Neural progenitor cell (in vitro differentiated cells): Measurements from ENCODE around the gene GUCA2A. TPM values are rescaled to one million over a fixed set of nuclear protein-coding genes. Genes with fewer than 3 reads are reported as not detected.

Source experiments
- DNase-seq: peaks from one replicate; pipeline ENCODE4 v3.0.0-alpha.2; 2016; ENCODE audit warnings: low spot score
- H2AFZ ChIP-seq: fragments of 200-600 bp; sonication (generic); replicated peaks from 2 replicates; pipeline ENCODE4 v1.6.1; 2016; ENCODE audit warnings: antibody characterized with exemption
- H3F3A ChIP-seq: fragments of 200-600 bp; sonication (generic); 2 replicates; pipeline ENCODE4 v1.6.1; 2016; ENCODE audit warnings: antibody characterized with exemption, low read depth
- H3K27ac ChIP-seq: fragments of 200-600 bp; sonication (generic); 2 replicates; pipeline ENCODE4 v1.5.1; 2016; ENCODE audit warnings: mild to moderate bottlenecking
- H3K27me3 ChIP-seq: fragments of 200-600 bp; sonication (generic); 2 replicates; pipeline ENCODE4 v1.6.1; 2016; ENCODE audit warnings: mild to moderate bottlenecking, moderate library complexity
- H3K36me3 ChIP-seq: fragments of 200-600 bp; sonication (generic); 2 replicates; pipeline ENCODE4 v1.5.1; 2016
- H3K4me1 ChIP-seq: fragments of 200-600 bp; sonication (generic); 2 replicates; pipeline ENCODE4 v1.6.1; 2016; ENCODE audit warnings: mixed run types
- H3K4me2 ChIP-seq: fragments of 200-600 bp; sonication (generic); 2 replicates; pipeline ENCODE4 v1.6.1; 2016
- H3K4me3 ChIP-seq: fragments of 200-600 bp; sonication (generic); 2 replicates; pipeline ENCODE4 v1.5.1; 2016
- H3K79me2 ChIP-seq: fragments of 200-600 bp; sonication (generic); 2 replicates; pipeline ENCODE4 v1.6.1; 2016; ENCODE audit warnings: low read depth
- H3K9ac ChIP-seq: fragments of 200-600 bp; sonication (generic); 2 replicates; pipeline ENCODE4 v1.6.1; 2016
- H3K9me3 ChIP-seq: fragments of 200-600 bp; sonication (generic); 2 replicates; pipeline ENCODE4 v1.5.1; 2016; ENCODE audit warnings: low read depth
- H4K20me1 ChIP-seq: fragments of 200-600 bp; sonication (generic); 2 replicates; pipeline ENCODE4 v1.6.1; 2016; ENCODE audit warnings: low read depth
- H3K27ac Mint-ChIP-seq: 3 replicates; pipeline ENCODE4 v1.8.0; 2021; ENCODE audit warnings: mixed read lengths
- H3K27me3 Mint-ChIP-seq: 2 replicates; pipeline ENCODE4 v1.8.0; 2022; ENCODE audit warnings: low read depth, mild to moderate bottlenecking, inconsistent platforms, moderate library complexity, mixed read lengths; ENCODE audit not compliant: insufficient read depth
- H3K36me3 Mint-ChIP-seq: 3 replicates; pipeline ENCODE4 v1.8.0; 2021; ENCODE audit warnings: mixed read lengths
- H3K4me1 Mint-ChIP-seq: 3 replicates; pipeline ENCODE4 v1.8.0; 2021; ENCODE audit warnings: mixed read lengths
- H3K4me3 Mint-ChIP-seq: 3 replicates; pipeline ENCODE4 v1.8.0; 2021; ENCODE audit warnings: mild to moderate bottlenecking, moderate library complexity, mixed read lengths
- H3K9me3 Mint-ChIP-seq: 3 replicates; pipeline ENCODE4 v1.8.0; 2020; ENCODE audit warnings: mixed read lengths
- EZH2 ChIP-seq: fragments of 200-600 bp; sonication (generic); IDR thresholded peaks from 2 replicates; pipeline ENCODE4 v1.6.1; 2017; ENCODE audit warnings: antibody characterized with exemption, mild to moderate bottlenecking, moderate library complexity
- EZH2phosphoT487 ChIP-seq: fragments of 200-600 bp; sonication (generic); IDR thresholded peaks from 2 replicates; pipeline ENCODE4 v1.6.1; 2017; ENCODE audit warnings: antibody characterized with exemption
- total RNA-seq: library from RNA; depleted of rRNA; stranded (reverse); fragments of >200 nt; gene quantifications from 2 replicates; pipeline ENCODE4 v1.2.3, GENCODE V29; 2015; ENCODE audit warnings: low replicate concordance
- TF ChIP-seq, protein P1 (sequence below): fragments of 200-600 bp; sonication (generic); IDR thresholded peaks from 2 replicates; pipeline ENCODE4 v1.5.1; 2017; ENCODE audit warnings: antibody characterized with exemption, mild to moderate bottlenecking

Gene GUCA2A
- total RNA-seq, 1 donor from 2014 or later: not detected

DNA sequence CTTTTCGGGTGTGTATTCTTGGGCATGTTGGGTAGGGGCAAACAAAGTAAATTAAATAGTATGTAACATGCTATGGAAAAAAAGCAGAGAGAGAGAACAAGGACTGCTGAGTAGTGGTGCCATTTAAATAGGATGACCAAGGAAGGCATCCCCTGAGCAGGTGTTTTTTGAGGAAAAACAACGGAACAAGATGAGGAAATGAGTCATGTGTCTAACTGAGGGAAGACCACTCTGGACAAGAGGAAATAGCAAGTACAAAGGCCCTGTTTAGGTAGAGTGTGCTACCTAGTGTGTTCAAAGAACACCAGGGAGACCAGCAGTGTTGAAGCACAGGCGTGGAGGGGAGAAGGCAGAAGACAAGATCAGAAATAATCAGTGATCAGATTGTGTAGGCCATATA is 20.1 kb upstream of the GUCA2A start:
- H3K9me3 ChIP-seq: no peaks in the 10 kb centered on the region
- H3K36me3 Mint-ChIP-seq: peaks cover 26% of the 10 kb centered on the region
- no peaks in the 10 kb centered on the region for H3F3A ChIP-seq
- H3K27me3 ChIP-seq: no peaks in the 10 kb centered on the region
- H3K9ac ChIP-seq: no peak overlapping the region
- no peaks in the 10 kb centered on the region for H3K4me1 Mint-ChIP-seq
- H4K20me1 ChIP-seq: peaks cover 10% of the 10 kb centered on the region
- no peaks in the 10 kb centered on the region for H3K27me3 Mint-ChIP-seq
- no peak overlapping the region for H3K27ac ChIP-seq
- H3K9me3 Mint-ChIP-seq: no peaks in the 10 kb centered on the region
- H3K4me3 ChIP-seq: no peak overlapping the region
- DNase-seq: no peak
- peaks cover 12% of the 10 kb centered on the region for H3K4me1 ChIP-seq
- H3K27ac Mint-ChIP-seq: no peak overlapping the region
- no peak overlapping the region for H3K4me2 ChIP-seq
- TF ChIP-seq, protein P1, sequence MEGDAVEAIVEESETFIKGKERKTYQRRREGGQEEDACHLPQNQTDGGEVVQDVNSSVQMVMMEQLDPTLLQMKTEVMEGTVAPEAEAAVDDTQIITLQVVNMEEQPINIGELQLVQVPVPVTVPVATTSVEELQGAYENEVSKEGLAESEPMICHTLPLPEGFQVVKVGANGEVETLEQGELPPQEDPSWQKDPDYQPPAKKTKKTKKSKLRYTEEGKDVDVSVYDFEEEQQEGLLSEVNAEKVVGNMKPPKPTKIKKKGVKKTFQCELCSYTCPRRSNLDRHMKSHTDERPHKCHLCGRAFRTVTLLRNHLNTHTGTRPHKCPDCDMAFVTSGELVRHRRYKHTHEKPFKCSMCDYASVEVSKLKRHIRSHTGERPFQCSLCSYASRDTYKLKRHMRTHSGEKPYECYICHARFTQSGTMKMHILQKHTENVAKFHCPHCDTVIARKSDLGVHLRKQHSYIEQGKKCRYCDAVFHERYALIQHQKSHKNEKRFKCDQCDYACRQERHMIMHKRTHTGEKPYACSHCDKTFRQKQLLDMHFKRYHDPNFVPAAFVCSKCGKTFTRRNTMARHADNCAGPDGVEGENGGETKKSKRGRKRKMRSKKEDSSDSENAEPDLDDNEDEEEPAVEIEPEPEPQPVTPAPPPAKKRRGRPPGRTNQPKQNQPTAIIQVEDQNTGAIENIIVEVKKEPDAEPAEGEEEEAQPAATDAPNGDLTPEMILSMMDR: no peak
- TF ChIP-seq EZH2phosphoT487: no peak
- TF ChIP-seq EZH2: no peak
- H3K4me3 Mint-ChIP-seq: no peak overlapping the region
- H3K36me3 ChIP-seq: no peaks in the 10 kb centered on the region
- H2AFZ ChIP-seq: no peak overlapping the region
- no peaks in the 10 kb centered on the region for H3K79me2 ChIP-seq

DNA sequence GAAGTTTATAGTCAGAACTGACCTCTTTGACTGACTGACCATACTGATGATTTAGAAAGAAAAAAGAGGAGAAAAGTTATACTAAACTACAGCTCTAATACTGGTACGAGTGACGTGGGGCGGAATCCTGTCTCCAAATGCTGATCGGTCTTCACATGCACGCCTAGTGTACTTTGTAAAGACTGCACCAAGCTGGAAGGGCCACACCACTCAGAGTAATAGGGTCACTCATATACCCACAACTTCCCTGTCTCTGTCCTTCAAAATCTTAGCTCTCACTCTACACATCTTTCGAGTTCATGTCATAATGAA is 19.4 kb upstream of the GUCA2A start:
- TF ChIP-seq EZH2 (no peak), EZH2phosphoT487 (no peak)
- TF ChIP-seq, protein P1: no peak
- no peak overlapping the region for H3K4me3 Mint-ChIP-seq

DNA sequence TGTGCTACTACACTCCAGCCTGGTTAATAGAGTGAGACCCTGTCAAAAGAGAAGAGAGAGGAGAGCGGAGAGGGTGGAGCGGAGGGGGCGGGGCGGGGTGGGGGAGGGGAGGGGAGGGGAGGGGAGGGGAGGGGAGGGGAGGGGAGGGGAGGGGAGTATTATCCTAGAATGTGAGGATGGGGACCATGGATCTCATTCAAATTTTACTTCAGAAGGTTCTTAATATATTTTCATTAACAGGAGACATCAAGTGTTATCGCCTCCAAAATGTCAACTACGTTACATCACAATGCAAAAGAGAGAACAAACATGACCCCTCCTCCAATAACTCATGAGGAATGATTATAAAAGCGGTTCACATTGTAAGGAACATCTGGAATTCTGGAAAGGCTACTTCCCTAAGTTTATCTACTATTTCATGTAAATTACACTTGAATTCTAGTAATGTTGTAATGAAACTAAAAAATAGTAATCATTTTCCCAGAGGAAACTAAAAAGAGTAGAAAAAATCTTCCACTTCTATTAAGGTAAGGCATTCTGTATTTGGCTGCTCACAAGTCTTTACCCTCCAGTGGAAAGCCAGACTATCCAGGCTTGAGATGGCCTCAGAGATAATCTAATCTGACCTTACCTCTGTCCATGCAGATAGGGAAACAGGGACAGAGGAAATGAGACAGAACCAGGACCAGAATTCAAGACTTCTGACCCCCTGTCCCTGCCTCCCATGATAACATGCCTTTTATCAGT is 18.8 kb upstream of the GUCA2A start:
- Mint-ChIP-seq H3K4me3 (no peak overlapping the region), H3K4me1 (no peaks in the 10 kb centered on the region), H3K27ac (no peak overlapping the region), H3K27me3 (no peaks in the 10 kb centered on the region), H3K36me3 (peaks cover 25% of the 10 kb centered on the region), H3K9me3 (no peaks in the 10 kb centered on the region)
- H3K36me3 ChIP-seq: no peaks in the 10 kb centered on the region
- H3K4me2 ChIP-seq: no peak overlapping the region
- no peak for TF ChIP-seq EZH2phosphoT487
- TF ChIP-seq, protein P1: no peak
- TF ChIP-seq EZH2: no peak
- H3K4me1 ChIP-seq: peaks cover 12% of the 10 kb centered on the region
- no peaks in the 10 kb centered on the region for H3F3A ChIP-seq
- H4K20me1 ChIP-seq: peaks cover 10% of the 10 kb centered on the region
- H3K27me3 ChIP-seq: no peaks in the 10 kb centered on the region
- H2AFZ ChIP-seq: no peak overlapping the region
- no peak overlapping the region for H3K27ac ChIP-seq
- no peak overlapping the region for H3K9ac ChIP-seq
- no peaks in the 10 kb centered on the region for H3K79me2 ChIP-seq
- no peaks in the 10 kb centered on the region for H3K9me3 ChIP-seq
- DNase-seq: no peak
- no peak overlapping the region for H3K4me3 ChIP-seq

More for the DNA sequence above, 19.4 kb upstream of the GUCA2A start:
- no peak overlapping the region for H2AFZ ChIP-seq
- Mint-ChIP-seq H3K9me3 (no peaks in the 10 kb centered on the region), H3K36me3 (peaks cover 25% of the 10 kb centered on the region), H3K4me1 (no peaks in the 10 kb centered on the region), H3K27me3 (no peaks in the 10 kb centered on the region), H3K27ac (no peak overlapping the region)
- H3K9me3 ChIP-seq: no peaks in the 10 kb centered on the region
- H3K4me1 ChIP-seq: peaks cover 12% of the 10 kb centered on the region
- no peaks in the 10 kb centered on the region for H3K36me3 ChIP-seq
- no peaks in the 10 kb centered on the region for H3K79me2 ChIP-seq
- no peak overlapping the region for H3K4me3 ChIP-seq
- no peaks in the 10 kb centered on the region for H3K27me3 ChIP-seq
- no peak for DNase-seq
- no peak overlapping the region for H3K9ac ChIP-seq
- H4K20me1 ChIP-seq: peaks cover 10% of the 10 kb centered on the region
- no peaks in the 10 kb centered on the region for H3F3A ChIP-seq
- H3K27ac ChIP-seq: no peak overlapping the region
- H3K4me2 ChIP-seq: no peak overlapping the region
